ENCODE data around the gene KLHDC9. TPM values are rescaled to one million over a fixed set of nuclear protein-coding genes. Genes with fewer than 3 reads are reported as not detected.

Gene KLHDC9
- total and polyA plus RNA-seq, 9 donors, result 5.5 to 23.3 (median 7.3) TPM

DNA sequence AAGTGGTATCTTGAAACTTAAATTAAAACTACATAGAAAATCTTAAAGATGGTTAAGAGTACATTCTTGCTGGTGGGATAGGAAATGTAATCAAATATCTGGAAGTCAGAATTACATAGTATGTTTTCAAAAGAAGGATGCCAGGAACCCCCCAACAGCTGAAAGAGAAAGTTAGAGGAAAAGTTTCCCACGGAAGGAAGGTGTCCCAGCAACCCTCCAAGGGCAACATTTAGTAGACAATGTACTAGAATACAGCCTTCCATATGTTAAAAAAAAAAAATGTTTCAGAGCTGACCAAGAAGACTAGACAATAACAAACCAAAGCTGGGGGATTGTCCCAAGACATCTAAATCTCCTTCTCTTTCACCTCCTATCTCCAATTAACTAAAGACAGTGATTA, 32.1 kb downstream of the KLHDC9 start:
- no peak overlapping the region for H3K27ac ChIP-seq
- 24 to 39% (median 36%) methylated on average over 1 of the region's 1 CpG for WGBS, 3 donors
- no peak overlapping the region for H3K4me3 ChIP-seq
- intact Hi-C loops (cut with DNase I), result no loop called here
- no peaks in the 10 kb centered on the region for H3K36me3 ChIP-seq
- H3K27me3 ChIP-seq, result no peaks in the 10 kb centered on the region
- TF ChIP-seq POLR2A (IDR thresholded peaks at IDR 0.05) (no peak), EP300 (IDR thresholded peaks at IDR 0.05) (no peak)
- TF ChIP-seq, protein P1, sequence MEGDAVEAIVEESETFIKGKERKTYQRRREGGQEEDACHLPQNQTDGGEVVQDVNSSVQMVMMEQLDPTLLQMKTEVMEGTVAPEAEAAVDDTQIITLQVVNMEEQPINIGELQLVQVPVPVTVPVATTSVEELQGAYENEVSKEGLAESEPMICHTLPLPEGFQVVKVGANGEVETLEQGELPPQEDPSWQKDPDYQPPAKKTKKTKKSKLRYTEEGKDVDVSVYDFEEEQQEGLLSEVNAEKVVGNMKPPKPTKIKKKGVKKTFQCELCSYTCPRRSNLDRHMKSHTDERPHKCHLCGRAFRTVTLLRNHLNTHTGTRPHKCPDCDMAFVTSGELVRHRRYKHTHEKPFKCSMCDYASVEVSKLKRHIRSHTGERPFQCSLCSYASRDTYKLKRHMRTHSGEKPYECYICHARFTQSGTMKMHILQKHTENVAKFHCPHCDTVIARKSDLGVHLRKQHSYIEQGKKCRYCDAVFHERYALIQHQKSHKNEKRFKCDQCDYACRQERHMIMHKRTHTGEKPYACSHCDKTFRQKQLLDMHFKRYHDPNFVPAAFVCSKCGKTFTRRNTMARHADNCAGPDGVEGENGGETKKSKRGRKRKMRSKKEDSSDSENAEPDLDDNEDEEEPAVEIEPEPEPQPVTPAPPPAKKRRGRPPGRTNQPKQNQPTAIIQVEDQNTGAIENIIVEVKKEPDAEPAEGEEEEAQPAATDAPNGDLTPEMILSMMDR (IDR thresholded peaks at IDR 0.05), result no peak
- peaks cover 5% of the 10 kb centered on the region for H3K4me1 ChIP-seq (ENCODE audit: insufficient read depth)
- no peak for DNase-seq
- H3K9me3 ChIP-seq, result no peaks in the 10 kb centered on the region

DNA sequence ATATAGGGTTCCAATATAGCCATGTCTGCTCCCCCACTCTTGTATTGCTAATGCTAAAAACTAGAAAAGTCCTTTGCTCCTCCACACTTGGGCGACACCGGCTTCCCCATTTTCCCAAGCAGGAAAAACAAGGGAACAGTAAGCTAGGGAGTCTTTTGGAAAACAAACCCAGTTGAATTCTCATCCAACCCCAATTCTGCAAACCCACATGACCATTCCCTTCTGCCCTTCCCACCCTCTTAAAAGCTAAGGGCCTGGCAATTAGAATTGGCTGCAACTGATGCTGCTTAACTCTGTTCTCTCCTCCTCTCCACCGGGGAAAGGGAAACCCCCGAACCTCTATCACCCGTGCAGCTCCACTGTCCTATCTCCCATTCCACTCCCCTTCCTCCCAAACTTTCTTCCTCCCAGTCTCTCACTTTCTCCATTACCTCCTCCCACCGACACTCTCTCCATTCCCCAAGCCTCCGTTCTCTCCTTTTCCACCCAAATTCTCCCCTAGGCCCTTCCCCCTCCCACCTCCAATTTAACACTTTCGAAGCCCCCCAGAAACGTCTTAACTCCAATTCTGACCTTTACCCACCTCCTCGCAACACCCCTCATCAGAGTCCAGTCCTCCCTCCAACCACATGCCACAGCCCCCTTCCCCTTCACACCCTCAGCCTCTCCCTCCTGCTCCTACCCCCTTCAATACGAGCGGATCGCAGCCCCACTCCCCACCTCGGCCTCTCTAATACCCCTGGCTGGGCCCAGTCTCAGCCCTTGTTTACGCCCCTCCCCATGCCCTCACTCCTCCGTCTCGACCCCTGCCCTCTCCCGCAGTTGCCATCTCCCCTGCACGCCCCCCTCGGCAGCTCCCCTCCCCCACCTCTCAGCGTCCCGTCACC, 33.6 kb downstream of the KLHDC9 start:
- Histone ChIP-seq H3K4me1 (ENCODE audit: insufficient read depth) (peaks cover 5% of the 10 kb centered on the region), H3K27ac (peak overlapping the region; percentile 95 to 97), H3K27me3 (no peaks in the 10 kb centered on the region), H3K9me3 (no peaks in the 10 kb centered on the region), H3K36me3 (no peaks in the 10 kb centered on the region), H3K4me3 (peak overlapping the region; percentile 77)
- whole genome bisulfite sequencing, 3 donors, result 1 to 2% (median 2%) methylated on average over 22 of the region's 22 CpGs
- peak in 1 of 5 donors; percentile 30 for DNase-seq
- TF ChIP-seq, protein P1 (IDR thresholded peaks at IDR 0.05), result no peak
- TF ChIP-seq POLR2A (IDR thresholded peaks at IDR 0.05) (no peak), EP300 (IDR thresholded peaks at IDR 0.05) (no peak)
- intact Hi-C loops (cut with DNase I), result no loop called here

DNA sequence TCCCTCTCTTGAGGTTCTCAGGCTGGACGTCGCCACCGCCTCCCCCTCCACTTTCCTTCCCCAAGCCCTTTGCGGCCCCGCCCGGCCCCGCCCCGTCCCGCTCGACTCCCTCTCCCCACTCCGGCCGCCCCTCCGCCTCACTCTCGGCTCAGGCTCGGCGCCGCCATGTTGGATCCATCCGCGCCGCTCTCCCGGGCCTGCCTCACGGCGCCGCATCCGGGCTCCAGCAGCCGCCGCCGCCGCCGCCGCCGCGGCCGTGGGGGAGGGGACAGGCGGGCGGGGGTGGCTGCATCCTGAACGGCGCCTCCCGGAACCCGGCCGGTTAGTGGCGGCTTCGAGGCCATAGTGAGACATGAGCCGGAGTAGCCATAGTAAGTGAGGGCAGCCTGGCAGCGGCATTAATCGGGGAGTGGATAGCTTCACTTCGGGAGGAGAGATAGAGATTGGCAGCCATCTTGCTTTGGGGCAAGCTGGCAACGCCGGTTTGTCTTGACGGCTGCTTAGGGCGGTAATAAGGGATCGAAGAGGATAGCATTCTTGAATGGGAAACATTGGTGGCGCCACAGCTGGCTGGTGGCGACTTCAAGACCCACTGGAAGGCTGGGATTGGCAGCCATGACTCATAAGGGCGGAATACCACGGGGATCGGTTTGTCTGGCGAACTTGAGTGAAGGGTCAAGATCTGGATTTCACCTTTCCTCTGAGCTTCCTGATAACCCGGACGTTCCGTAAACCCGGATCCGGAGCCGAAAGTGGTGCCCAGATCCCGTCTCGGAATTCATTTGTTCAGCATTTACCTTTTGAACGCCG, 34.5 kb downstream of the KLHDC9 start, which contains the start of gene DEDD:
TSS of gene DEDD (minus strand) at position 258 of the 810 bp plus-strand sequence. CDS start 8,205 bp downstream, outside the sequence.
- 0 to 1% (median 1%) methylated on average over 65 to 68 of the region's 68 CpGs for WGBS, 3 donors
- Histone ChIP-seq H3K4me1 (ENCODE audit: insufficient read depth) (peaks cover 5% of the 10 kb centered on the region), H3K27ac (peak within 1 kb of the TSS; percentile 95 to 97), H3K36me3 (no peaks in the 10 kb centered on the region), H3K4me3 (peak within 1 kb of the TSS; percentile 77), H3K27me3 (no peaks in the 10 kb centered on the region), H3K9me3 (no peaks in the 10 kb centered on the region)
- intact Hi-C loops (cut with DNase I), result no loop called here
- peak; percentile 32 for TF ChIP-seq EP300 (IDR thresholded peaks at IDR 0.05)
- TF ChIP-seq POLR2A (IDR thresholded peaks at IDR 0.05), result peak; percentile 45
- TF ChIP-seq, protein P1 (IDR thresholded peaks at IDR 0.05), result no peak
- peak; percentile 93 to 95 (median 94) for DNase-seq

DNA sequence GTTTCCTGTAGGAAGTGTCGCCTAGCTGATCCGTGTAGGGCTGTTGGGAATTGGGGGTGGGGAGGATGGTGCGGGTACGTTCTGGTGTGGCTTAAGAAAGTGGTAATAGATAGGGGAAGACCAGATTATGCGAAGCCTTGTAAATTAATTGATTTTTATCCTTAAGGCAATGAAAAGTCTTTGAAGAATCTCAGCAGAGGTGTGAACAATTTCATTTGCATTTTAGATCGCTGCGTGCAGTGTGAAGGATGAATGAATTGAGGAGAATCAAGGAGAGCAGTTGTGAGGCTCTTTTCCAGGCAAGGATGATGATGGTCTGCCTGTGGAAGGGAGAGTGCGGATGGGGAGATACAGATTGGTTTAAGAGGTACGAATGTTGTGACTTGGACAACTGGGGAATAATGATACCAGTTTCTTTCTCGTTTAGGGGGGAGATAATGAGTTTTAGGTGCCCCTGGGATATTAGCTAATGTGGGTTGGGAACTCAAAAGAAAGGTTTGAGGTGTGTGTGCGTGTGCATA, 35.1 kb downstream of the KLHDC9 start:
- DNase-seq, result no peak
- Histone ChIP-seq H3K9me3 (no peaks in the 10 kb centered on the region), H3K27me3 (no peaks in the 10 kb centered on the region), H3K4me1 (ENCODE audit: insufficient read depth) (peaks cover 5% of the 10 kb centered on the region), H3K4me3 (peak overlapping the region; percentile 77), H3K27ac (peak overlapping the region; percentile 95 to 97), H3K36me3 (no peaks in the 10 kb centered on the region)
- TF ChIP-seq EP300 (IDR thresholded peaks at IDR 0.05), result no peak
- no peak for TF ChIP-seq POLR2A (IDR thresholded peaks at IDR 0.05)
- TF ChIP-seq, protein P1 (IDR thresholded peaks at IDR 0.05), result no peak
- intact Hi-C loops (cut with DNase I), result no loop called here
- WGBS, 3 donors, result 4 to 6% (median 4%) methylated on average over 11 of the region's 11 CpGs

All from ovary (tissue), 9 donors.